ENCODE results near the gene ZNF423. TPM values are rescaled to one million over a fixed set of nuclear protein-coding genes. Genes with fewer than 3 reads are reported as not detected.
"Not testable (repeated sequence)": the region's sequence is repeated elsewhere in the genome, so short reads cannot be mapped to it uniquely, and the experiment has no call there.

The ZNF423 gene
- total RNA-seq, 1 donor from 2014 or later: 4.7 TPM

DNA sequence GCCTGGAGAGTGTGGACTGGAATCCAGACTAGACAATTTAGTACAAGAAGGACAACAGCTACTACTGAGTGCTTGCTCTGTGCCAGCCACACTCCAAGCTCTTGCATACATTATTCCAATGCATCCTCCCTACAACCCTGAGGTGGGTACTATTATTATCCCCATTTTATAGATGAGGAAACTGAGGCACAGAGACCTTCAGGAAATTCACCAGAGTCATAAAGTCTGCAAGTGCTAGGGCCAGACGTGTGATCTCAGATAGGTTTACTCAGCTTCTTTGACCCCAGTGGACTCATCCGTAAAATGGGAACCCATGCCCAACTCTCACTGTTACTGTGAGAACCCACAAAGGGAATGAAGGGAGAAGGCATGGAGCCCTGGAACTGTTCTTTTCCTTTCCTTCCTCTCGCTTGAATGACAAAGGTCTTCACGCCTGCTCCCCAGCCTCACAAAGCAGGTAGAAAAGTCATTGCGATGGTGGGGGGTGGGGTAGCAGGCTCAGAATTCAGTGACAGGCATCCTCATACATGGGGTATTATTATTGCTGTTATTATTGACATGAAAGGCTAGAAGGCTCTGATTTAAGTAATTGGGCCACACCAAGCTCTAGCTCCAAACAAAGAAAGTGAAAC, 160.0 kb downstream of the ZNF423 start:
- DNase-seq: no peak

DNA sequence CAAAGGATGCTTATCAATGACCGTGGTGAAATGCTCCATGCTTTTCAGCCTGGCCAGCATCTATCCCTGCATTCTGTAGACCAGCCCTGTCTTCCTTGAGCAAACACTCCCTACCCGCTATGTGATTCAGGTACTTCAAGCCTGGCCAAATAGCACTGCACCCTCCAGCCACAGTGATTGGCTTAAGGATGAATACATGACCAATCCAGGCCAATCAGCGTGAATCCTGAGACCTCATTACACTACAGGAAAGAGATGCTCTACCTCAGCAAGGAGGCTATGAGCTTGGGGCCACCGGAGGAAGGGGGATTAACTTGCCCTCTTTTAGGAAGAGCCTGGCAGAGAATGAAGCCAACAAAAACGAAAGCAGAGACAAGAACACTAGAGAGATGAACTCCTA, 162.5 kb downstream of the ZNF423 start:
- DNase-seq: no peak

DNA sequence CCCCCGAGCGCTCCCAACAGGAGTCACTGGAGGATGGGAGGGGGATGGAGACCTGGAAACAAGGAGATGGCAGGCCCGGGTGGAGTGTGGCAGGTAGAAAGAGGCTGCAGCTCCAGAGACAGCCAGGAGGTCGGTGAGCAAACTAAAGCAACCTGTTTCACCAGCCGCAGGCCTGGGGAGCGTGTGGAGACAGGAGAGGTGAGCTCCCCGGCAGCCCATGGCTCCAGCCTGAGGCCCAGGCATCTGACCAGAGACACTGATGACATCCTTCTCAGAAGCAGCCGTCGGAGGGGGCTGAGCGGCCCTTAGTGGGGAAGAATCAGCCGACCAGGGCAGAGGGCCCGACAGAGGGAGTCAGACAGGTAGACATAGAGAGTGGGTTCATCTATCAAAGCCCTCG, 165.1 kb downstream of the ZNF423 start:
- DNase-seq: no peak

DNA sequence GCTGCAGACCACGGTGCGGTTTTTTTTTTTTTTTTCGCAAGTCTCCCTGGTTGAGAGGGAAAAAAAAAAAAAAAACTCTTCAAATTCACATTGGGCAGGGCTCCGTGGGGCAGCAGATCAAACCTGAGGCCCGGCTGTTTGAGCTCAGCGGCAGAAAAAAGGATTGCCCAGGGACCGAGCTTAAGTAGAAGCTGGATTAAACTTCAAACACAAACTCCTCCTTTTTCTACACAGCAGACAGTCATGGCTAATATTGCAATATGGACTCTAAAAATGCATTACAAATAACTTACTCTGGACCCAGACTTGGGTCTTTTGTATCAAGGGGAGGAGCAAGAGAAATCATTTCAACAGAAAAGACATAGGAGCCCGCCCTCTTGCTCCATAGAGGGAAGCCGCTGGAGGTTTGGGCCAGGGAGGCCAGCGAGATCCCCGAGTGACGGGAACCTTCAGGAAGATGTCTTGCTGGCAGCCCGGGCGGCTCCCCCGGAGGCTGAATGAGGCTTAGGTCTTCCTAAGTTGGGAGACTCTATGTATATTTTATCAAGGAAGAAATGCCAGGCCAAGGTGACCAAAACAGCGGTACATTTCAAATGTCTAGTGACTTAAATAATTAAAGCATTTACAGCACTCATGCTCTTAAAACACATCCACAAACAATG, 167.7 kb downstream of the ZNF423 start:
- DNase-seq: no peak

DNA sequence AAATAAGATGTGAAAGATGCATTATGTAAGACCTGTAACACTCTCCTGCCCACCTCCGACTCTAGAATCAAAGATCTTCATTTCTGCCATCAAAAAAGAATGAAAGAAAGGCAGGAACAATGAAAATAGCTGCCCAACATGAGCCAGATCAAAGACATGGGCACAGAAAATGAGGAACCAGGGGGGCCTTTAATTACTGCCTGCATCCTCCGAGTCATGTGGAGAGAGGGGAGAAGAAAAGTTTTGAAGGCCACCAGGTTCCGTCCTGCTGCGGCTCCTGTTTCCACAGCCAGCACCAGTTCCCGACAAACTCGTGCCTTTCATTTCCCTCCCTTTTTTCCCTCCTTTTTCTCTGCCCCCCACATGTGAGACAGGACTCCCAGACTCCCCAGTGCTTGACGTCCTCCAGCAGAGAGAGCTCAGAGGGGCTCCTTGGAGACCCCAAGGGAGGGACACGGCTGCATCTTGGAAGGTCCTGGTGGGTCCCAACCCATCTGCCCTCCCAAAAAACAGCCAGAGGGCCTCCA, 168.4 kb downstream of the ZNF423 start:
- DNase-seq: no peak

DNA sequence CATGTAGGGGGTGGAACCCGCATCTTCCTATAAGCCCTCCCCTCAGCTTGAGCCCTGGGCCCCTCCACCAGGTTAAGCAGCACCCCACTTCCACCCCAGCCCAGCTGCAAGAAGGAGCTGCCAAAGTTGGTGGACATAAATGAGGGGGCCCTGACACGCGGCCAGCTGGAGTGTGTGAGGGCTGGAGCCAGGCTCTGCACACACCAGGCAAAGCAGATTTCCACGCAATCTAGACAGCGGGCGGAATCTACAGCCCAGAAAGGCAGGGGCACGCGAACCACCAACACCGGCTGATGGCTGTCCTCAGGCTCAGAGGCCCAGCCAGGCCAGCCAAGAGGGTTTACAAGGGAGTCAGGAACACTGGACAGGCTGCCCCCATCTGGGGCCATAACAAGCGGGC, 171.2 kb downstream of the ZNF423 start:
- DNase-seq: no peak

DNA sequence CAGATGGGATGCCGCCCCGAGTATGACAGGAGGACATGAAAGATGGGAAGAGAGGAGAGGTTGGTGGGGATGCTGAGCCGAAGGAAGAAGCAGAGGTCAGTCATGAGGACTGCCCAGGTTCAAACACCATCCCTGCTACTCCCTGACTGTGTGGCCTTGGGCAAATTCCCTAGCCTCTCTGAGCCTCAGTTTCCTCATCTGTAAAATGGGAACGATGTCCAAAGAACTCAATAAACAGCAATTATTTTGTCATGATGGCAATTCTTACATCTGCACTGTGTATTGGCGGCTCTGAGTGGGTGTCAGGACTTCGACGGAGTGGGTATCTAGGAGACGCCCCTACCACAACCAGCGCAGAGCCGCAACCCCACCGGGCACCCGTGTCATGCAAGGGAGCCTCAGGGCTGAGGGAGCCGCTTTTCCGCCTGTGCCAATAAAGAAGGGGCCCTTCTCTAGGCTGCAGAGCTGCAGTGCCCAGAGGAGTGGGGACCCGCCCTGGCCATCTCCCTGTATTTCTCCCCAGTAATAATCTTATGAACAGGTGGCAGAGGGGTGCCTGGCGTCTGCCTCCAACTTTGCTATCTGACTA, 173.2 kb downstream of the ZNF423 start:
- no peak for DNase-seq

DNA sequence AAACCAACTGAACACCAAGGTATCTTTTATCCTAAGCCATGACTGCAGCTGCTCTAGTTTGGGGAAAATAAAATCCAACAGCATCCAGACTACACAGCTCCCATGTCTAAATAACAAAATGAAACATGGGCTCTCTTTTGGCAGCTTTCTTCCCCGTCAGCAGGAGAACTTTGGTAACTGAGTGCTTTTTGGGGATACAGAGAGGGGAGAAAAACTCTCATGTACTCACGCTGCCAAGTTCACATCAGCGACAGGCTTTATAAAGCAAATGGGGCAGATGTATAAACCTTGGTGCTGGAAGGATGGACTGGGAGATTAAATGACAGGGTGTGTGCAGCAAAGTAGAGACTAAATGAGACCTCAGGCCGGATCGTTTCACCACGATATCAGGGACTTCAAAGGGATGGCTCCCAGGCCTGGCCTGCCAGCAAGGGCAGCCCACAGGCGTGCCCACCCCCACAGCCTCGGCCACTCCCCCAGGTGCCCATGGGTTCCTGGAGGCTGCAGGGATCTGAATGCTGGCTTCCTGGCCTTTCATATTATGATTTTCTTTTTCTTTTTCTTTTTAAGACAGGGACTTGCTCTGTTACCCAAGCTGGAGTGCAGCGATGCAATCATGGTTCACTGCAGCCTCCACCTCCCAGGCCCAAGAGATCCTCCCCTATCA, 174.6 kb downstream of the ZNF423 start:
- no peak for DNase-seq

DNA sequence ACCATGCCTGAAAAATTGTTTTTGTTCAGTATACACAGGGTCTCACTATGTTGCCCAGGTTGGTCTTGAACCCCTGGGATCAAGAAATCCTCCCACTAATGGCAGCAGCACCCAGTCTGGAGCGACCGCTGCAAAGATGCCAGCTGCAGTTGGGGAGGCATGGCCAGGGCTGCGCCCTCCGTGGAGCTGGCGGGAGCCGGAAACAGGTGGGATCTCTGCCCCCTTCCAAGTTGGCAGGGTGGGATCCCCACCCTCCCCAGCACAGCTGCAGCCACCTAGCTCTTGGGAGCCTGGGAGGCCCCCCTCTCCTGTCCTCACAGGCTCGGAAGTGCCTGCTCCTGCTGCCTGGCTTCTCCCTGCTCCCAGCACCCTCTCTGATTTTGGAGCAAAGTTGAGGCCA, 176.8 kb downstream of the ZNF423 start:
- DNase-seq: no peak

DNA sequence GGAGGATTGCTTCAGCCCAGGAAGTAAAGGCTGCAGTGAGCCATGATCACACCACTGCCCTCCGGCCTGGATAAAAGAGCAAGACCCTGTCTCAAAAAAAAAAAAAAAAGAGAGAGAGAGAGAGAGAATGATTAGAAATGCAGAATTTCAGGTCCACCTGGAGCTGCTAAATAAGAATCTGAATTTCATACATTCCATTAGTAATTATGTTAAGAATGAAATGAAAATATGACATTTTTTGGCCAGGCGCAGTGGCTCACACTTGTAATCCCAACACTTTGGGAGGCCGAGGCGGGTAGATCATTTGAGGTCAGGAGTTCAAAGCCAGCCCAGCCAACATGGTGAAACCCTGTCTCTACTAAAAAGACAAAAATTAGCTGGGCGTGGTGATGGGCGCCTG, 178.3 kb downstream of the ZNF423 start:
- DNase-seq: not testable (repeated sequence)

DNA sequence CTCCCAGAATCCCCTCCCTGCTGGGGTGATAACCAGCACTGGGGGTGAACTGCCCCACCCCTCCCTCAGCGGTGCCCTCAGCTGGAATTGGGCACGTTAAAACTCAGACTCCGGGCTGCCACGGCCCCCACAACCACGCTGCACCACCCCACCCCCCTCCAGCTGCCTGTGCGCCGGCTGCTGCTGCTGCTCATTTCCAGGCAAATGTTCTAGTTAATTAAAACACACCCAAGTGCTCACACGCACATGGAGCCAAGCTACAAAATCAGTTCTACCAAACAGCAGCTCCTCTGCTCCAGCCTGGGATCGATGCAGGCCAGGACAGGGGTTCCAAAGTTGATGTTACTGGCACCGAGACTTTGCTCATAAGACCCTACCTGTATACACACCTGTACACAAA, 180.5 kb downstream of the ZNF423 start:
- no peak for DNase-seq

DNA sequence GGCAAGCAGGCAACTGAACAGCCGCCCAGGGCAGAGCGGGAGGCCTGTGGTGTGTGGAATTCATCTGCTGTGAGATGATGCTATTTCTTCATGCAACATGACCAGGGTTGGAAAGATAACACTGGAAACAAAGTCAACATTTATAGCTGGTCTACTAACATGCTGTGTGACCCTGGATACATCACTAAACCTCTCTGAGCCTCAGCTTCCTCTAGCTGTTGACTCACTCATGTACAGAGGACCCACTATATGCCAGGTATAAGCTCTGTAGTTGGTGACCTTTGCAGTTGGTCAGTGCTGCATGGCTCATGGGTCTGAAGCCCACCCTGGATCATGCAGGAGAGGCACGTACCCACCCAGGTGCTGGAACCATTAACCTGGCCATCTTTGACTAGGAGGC, 180.9 kb downstream of the ZNF423 start:
- DNase-seq: no peak

DNA sequence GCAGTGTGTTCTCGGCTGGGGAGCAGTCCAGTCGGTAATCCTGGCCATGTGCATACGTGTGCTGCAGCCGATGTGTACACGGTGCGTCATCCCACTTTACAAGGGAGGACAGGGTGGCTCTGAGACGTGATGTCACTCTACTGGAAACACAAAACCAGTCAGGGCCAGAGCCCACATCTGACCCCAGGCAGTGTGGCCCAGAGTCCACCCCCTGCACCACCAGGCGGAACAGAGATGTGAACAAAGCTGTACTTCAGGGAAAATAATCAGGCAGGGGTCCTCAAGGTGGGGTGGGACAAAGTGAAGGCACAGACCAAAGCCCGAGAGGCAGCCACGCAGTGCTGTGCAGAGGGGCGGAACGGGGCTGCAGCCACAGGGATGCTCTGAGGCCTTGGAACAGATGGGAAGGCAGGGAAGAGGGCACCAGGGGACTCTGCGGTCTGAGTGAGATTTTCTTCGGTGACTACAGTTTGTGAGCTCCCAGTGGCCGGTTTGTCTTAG, 181.5 kb downstream of the ZNF423 start:
- no peak for DNase-seq

DNA sequence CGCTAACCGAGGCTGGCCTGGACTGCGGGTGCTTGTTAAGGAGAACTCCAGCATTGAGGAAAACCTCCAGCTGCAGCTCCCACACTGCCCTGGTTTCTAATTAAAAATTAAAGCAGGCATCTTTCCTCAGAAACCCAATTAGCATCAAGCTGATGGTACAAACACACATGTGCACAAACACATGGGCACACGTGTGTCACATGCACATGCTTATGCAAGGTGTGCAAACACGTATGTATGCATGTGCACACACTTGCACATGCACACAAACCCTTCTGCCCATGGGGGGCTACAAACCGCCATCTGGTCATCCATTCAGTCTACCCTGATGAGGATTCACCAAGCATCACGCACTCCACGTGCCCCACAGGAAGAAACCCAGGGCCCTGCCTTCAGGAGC, 182.5 kb downstream of the ZNF423 start:
- DNase-seq: no peak

DNA sequence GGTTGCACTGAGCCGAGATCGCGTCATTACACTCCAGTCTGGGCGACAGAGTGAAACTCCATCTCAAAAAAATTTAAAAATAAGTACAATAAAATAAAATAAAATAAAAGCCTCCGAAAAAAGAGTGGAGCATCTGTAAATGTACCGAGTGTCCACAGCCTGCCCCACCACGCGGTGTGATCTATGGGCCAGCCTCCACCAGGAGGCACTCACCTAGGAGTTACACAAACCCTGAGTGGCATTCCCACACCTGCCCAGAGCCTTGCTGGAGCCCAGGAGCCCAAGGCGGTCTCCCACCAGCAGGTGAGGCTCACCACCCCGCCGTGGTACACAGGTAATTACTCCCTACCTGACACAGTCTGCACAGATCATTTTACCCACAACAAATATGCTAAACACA, 183.2 kb downstream of the ZNF423 start:
- no peak for DNase-seq

DNA sequence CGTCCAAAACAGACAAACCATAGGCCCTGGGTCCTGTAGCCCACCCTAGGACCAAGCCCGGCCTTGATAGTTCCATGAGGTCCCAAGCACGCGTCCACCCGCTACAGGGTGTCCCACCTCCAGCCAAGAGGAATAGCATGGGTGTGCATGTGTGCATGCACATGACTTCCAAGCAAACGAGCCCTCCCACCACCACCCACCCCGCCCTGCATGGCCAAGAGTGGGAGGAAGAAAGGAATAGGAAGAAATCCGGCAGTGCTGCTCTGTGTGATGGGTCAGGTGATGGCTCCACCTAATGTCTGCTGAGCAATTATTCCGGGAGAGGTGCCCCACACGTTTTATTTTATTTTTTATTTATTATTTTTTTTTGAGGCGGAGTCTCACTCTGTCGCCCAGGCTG, 184.6 kb downstream of the ZNF423 start:
- no peak for DNase-seq

DNA sequence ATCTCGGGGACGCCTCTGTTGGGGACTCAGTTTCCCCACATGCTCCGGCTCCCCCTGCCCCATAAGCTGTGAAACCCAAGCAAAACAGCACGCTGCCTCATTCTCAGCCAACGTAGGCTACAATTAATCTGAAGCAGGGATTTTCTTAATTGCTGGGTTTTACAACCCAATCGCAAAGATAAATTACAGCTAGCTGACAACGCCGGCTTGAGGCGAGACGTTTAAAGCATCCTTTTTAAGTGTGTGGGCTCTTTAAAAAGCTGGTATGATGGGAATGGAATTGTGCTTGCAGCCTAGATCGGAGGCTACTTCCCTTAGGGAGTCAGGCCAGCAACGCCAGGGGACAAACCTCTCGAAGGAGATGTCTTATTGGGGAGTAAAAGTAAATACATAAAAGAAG, 185.3 kb downstream of the ZNF423 start:
- no peak for DNase-seq

DNA sequence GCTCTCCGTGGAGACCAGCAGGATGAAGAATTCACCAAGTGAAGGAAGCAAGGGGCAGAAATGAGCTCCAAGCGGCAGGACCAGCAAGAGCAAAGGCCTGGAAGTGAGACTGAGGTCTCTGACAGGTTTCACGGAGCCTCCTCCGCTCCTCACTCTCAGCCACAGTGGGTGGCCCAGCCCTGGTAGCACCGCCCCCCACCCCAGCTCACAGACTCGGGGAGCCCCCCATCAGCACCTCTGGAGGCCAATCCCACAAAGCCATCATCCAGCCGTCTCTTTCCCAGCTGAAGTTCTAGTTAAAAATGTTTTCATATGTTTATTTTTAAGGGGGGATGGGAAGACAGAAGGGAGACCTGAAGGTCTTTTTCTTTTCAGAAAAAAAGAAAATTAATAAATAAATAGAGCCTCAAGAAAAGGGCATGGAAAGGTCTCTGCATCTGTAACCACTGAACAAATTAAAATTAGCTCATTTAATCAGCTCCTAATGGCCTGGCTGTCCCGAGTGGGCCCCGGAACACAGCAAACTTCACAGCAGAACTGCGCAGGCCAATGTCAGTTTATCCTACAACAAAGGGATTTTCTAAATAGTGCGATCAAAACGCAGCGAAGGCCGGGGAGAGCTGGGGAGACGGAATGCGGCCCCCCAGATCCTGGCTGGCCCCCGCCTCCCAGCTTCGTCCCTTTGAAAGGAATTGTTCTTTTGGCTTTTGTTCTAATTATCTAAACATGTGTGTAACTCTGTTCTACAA, 190.3 kb downstream of the ZNF423 start:
- no peak for DNase-seq

DNA sequence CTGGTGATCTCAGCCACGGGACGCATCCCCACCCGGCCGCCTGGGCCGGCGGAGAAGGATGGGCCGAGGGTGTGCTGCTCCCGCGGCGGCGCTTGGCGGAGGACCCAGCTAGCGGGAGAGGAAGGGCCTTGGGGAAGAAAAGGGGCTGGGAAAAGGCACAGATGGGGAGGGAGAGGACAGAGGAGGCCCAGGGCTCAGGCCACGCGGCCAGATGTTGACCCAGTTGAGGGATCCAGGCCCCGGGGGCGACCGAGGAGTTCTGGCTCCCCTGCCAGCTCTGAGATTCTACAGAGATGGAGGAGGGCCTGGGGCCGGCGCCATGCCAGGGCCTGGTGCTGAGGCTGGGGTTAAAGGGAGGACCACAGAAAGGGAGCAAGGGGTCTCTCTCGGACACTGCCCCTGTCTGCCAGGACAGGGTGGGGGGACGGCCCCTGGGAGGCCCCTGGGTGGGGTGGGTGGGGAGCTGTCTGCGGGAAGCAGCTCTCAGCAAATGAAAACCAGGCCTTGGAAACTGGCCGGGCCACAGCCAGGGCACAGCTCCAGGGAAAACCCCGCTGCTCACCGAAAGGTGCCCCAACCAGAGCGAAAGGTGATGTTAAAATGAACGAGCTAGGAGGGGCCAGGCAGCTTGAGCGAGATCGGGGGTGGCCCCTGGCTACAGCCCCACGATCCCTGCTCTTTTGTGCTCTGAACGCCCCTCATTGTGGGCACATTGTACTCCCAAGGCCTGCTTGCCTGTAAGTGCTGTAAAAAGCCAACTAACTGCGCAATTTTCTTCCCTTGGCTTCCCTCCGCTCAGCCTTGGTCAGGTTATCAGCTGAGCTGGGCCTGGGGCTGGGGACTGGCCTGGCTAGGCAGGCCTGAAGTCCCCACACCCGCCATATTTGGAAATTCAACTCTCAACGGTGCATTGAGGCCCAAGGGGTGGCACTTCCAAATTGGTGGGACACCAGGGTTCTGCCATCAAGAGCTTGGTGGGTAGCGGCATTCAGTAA, 191.4 kb downstream of the ZNF423 start:
- no peak for DNase-seq

DNA sequence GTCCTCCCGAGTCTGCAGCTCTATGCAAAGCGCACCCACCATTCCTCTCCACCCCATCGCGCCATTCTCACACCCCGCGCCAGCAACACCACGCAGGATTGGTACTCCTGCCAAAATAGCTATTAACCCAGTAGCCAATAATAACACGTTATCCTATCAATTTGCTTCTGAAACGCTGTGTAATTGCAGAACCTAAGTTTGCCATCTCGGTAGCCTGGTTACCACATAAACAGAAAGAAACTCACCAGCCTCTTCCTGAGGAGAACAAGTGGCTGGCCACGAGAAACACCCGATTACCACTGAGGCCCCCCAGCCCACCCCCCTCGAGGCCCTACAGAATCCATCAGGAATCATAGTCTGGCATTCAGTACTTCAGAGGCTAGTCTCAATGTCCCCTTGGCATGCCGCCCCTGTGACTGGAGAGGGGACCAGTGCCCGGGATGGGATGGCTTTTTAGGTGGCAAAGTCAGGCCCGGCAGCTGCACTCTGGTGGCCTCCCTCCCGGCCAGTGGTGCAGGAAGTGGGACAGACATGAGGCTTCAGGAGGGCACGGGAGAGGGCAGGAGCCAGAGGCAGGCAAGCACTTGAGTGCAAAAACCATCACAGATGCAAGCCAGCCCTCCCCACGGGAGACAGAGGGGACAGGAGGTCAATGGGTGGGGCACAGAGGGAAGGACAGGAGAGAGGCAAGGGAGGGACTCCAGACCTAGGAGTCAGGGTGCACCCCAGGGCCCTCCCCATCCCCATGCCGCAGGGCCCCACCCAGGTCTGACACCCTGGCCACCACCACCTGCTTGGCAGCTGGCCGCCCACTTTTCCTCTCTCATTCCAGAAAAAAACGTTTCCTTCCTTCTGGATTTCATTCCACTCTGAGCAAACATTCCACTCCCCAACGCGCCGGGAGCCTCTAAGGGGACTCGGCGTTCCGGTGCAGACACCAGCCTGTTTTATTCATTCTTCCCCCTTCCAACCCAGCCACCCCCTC, 192.5 kb downstream of the ZNF423 start:
- no peak for DNase-seq

All from occipital lobe (tissue), 2 donors.